Hypothalamus (tissue), 51 donors: ENCODE measurements around the gene KCNT2.

Experiments
- DNase-seq, 51 donors: peaks; one replicate each; lab custom pipeline; 2025; lab: John Stamatoyannopoulos, UW

Gene KCNT2

DNA sequence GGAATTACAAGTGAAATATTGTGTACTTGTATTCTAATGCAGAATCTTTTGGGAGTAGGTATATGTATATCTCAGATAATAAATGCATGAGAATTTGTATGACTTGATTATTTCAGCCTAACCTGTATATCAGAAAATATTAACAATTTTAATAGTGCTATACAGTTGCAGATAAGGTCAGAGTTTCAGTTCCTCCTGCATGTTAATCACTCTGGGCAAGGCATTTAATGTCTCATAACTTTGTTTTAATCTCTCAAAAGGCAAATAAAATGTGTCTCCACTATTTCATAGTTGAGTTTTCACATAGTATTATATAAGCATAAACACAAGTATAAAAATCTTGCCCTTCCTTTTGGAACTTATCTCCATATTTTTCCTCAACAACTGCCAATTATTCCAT is 352.5 kb downstream of the KCNT2 start:
- DNase-seq = no peak

DNA sequence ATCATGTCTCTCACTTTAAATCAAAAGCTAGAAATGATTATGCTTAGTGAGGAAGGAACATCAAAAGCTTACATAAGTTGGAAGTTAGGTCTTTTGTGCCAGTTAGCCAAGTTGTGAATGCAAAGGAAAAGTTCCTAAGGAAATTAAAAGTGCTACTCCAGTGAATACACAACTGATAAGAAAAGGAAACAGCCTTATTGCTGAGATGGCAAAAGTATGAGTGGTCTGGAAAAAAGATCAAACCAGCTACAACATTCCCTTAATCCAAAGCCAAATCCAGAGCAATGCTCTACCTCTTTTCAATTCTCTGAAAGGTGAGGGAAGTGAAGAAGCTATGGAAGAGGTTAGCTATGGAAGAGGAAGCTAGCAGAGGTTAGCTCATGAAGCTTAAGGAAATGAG is 378.7 kb downstream of the KCNT2 start:
- no peak for DNase-seq

- no peak for DNase-seq
Measured at GRCh38 chr1:196214866-196215265, 393.4 kb downstream of the KCNT2 start.

GRCh38 chr1:196209983-196210382 is 398.3 kb downstream of the KCNT2 start:
- no peak for DNase-seq

DNA sequence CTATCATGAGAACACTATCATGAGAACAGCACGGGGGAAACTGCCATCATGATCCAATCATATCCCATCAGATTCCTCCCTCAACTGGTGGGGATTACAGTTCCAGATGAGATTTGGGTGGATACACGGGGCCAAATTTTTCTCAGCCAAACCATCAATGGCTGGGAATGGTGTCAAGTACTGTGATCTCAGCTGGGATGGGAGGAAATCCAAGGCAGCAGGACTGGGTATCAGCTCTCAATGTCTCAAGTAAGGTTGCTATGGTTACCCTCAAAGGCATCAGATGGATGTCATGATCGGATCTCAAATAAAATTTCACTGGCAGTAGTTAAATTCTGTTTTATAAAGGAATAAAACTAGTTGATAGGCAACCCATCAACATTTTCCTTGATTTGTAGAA is 399.0 kb downstream of the KCNT2 start:
- DNase-seq = no peak

- DNase-seq = no peak
Measured at GRCh38 chr1:196207612-196208217, 400.5 kb downstream of the KCNT2 start.

- no peak for DNase-seq
Measured at GRCh38 chr1:196205882-196206281, 402.4 kb downstream of the KCNT2 start.

GRCh38 chr1:196196486-196196885 is 411.8 kb downstream of the KCNT2 start:
- DNase-seq = no peak

- no peak for DNase-seq
Measured at GRCh38 chr1:196193896-196194559, 414.2 kb downstream of the KCNT2 start.

GRCh38 chr1:196183941-196184340 is 424.3 kb downstream of the KCNT2 start:
- no peak for DNase-seq

- DNase-seq = no peak
Measured at GRCh38 chr1:196181594-196181878, 426.7 kb downstream of the KCNT2 start.

GRCh38 chr1:196180847-196181593 is 427.2 kb downstream of the KCNT2 start:
- no peak for DNase-seq

GRCh38 chr1:196178083-196178635 is 430.1 kb downstream of the KCNT2 start:
- no peak for DNase-seq
